Calu3 (cell line): ENCODE measurements around the gene FLYWCH2. TPM values are rescaled to one million over a fixed set of nuclear protein-coding genes. Genes with fewer than 3 reads are reported as not detected.

Experiments used
- BruUV-seq: library from RNA; stranded (reverse); fragments of 400-500 nt; replicated peaks from 2 replicates; lab custom pipeline; 2021; lab: Mats Ljungman, UMichigan
- CTCF ChIA-PET: fragments of 300-600 bp; sonication (Branson Sonifier 250); formaldehyde crosslinking; loops from one replicate; lab custom pipeline; 2022; ENCODE audit warnings: antibody characterized with exemption; lab: Charles Lee
- DNase-seq: peaks from one replicate; pipeline ENCODE4 v3.0.0; 2022
- H3K27ac Mint-ChIP-seq: one replicate; pipeline ENCODE4 v1.8.0; 2022; ENCODE audit warnings: mixed read lengths; ENCODE audit not compliant: unreplicated experiment
- H3K27me3 Mint-ChIP-seq: one replicate; pipeline ENCODE4 v1.8.0; 2022; ENCODE audit warnings: mixed read lengths; ENCODE audit not compliant: unreplicated experiment
- H3K36me3 Mint-ChIP-seq: one replicate; pipeline ENCODE4 v1.8.0; 2022; ENCODE audit warnings: mild to moderate bottlenecking, moderate library complexity, mixed read lengths; ENCODE audit not compliant: insufficient read depth, unreplicated experiment
- H3K4me1 Mint-ChIP-seq: one replicate; pipeline ENCODE4 v1.8.0; 2022; ENCODE audit warnings: mild to moderate bottlenecking, low read depth, mixed read lengths; ENCODE audit not compliant: unreplicated experiment
- H3K4me3 Mint-ChIP-seq: one replicate; pipeline ENCODE4 v1.8.0; 2022; ENCODE audit warnings: mild to moderate bottlenecking, low read depth, moderate library complexity, mixed read lengths; ENCODE audit not compliant: unreplicated experiment
- H3K9me3 Mint-ChIP-seq: one replicate; pipeline ENCODE4 v1.8.0; 2022; ENCODE audit warnings: low read depth, mixed read lengths; ENCODE audit not compliant: unreplicated experiment
- intact Hi-C: fragments of 100-400 bp; cut with micrococcal nuclease; formaldehyde crosslinking; loops from one replicate; pipeline ENCODE4 v1.10.0; 2022; ENCODE audit not compliant: unreplicated experiment
- total RNA-seq: library from RNA; stranded (reverse); gene quantifications from 2 replicates; pipeline ENCODE4 v1.2.3, GENCODE V29; 2022
- TF ChIP-seq, protein P1 (sequence below): fragments of 200-600 bp; IDR thresholded peaks from one replicate; pipeline ENCODE4 v1.8.0; 2022; ENCODE audit warnings: antibody characterized with exemption; ENCODE audit not compliant: unreplicated experiment

FLYWCH2 gene
- total RNA-seq, 1 experiment from 2014 or later: 13.0 TPM

DNA sequence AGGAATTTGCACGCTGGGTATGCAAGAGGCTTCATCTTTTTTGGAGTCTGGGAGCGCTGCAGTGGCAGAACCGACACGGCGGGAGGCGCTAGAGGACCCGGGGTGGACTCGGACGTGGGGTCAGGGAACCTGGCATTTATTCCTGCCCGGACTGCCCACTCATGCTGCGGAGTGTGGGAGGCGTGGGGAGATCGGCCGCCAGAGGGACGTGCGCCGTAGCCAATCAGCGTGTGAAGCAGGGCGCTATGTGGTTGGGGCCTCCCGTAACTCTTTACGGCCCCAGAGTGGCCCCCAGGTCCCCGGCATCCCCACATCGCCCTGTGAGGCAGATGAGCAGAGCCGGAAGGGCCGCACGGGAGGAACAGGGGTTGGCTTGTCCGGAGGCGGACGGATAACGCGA, 11.2 kb downstream of the FLYWCH2 start:
- Mint-ChIP-seq H3K36me3 (no peaks in the 10 kb centered on the region), H3K27ac (no peak overlapping the region), H3K9me3 (no peaks in the 10 kb centered on the region), H3K4me3 (no peak overlapping the region), H3K27me3 (no peaks in the 10 kb centered on the region), H3K4me1 (no peaks in the 10 kb centered on the region)
- intact Hi-C loops: no loop called here
- TF ChIP-seq, protein P1, sequence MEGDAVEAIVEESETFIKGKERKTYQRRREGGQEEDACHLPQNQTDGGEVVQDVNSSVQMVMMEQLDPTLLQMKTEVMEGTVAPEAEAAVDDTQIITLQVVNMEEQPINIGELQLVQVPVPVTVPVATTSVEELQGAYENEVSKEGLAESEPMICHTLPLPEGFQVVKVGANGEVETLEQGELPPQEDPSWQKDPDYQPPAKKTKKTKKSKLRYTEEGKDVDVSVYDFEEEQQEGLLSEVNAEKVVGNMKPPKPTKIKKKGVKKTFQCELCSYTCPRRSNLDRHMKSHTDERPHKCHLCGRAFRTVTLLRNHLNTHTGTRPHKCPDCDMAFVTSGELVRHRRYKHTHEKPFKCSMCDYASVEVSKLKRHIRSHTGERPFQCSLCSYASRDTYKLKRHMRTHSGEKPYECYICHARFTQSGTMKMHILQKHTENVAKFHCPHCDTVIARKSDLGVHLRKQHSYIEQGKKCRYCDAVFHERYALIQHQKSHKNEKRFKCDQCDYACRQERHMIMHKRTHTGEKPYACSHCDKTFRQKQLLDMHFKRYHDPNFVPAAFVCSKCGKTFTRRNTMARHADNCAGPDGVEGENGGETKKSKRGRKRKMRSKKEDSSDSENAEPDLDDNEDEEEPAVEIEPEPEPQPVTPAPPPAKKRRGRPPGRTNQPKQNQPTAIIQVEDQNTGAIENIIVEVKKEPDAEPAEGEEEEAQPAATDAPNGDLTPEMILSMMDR: peak; percentile 33
- BruUV-seq: no TSS peak
- CTCF ChIA-PET: no interaction called here
- no peak for DNase-seq

DNA sequence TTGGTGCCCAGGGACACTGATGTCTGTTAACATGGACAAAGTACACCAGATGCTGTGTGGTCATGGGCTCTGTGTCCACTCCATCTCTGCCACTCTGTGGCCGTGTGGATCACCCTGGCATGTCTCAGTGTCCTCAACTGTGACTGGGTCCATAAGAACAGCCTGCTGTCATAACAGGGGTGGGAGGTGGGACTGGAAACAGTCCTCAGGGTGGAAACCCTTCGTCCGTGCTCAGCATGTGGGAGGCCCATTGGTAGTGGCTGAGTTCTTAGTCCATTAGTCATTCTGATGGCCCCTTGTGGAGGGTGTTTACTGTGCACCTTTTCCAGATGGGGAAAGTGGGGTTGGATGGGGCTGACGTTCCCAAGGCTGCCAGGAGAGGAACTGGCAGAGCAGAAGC, 12.8 kb downstream of the FLYWCH2 start:
- TF ChIP-seq, protein P1: no peak
- BruUV-seq: no TSS peak
- intact Hi-C loops: no loop called here

DNA sequence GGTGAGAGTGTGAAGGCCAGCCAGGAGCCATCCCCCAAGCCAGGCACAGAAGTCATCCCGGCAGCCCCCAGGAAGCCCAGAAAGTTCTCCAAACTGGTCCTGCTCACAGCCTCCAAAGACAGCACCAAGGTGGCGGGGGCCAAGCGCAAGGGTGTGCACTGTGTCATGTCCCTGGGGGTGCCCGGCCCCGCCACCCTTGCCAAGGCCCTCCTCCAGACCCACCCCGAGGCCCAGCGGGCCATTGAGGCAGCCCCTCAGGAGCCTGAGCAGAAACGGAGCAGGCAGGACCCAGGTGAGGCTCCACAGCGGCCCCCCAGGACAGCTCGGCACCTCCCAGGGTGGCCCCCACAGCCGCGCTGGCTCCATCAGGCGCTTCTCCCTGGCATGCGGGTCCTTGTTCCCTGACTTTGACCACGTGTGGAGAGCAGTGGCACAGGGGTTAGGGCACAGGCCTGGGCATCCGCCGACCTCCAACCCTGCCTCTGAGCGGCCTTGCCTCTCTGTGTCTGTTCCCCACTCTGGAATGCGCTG, 13.5 kb downstream of the FLYWCH2 start:
- CTCF ChIA-PET: interaction anchor here (0.6 kb wide), 1 partner anchor 183 kb away, joined by 4 read pairs; no protein-coding TSS in a partner anchor
- Mint-ChIP-seq H3K36me3 (no peaks in the 10 kb centered on the region), H3K9me3 (no peaks in the 10 kb centered on the region)

More for the DNA sequence above, 12.8 kb downstream of the FLYWCH2 start:
- H3K27ac Mint-ChIP-seq: no peak overlapping the region
- CTCF ChIA-PET: no interaction called here
- no peaks in the 10 kb centered on the region for H3K9me3 Mint-ChIP-seq
- no peaks in the 10 kb centered on the region for H3K36me3 Mint-ChIP-seq
- H3K4me1 Mint-ChIP-seq: no peaks in the 10 kb centered on the region
- no peak overlapping the region for H3K4me3 Mint-ChIP-seq
- no peaks in the 10 kb centered on the region for H3K27me3 Mint-ChIP-seq
- no peak for DNase-seq

DNA sequence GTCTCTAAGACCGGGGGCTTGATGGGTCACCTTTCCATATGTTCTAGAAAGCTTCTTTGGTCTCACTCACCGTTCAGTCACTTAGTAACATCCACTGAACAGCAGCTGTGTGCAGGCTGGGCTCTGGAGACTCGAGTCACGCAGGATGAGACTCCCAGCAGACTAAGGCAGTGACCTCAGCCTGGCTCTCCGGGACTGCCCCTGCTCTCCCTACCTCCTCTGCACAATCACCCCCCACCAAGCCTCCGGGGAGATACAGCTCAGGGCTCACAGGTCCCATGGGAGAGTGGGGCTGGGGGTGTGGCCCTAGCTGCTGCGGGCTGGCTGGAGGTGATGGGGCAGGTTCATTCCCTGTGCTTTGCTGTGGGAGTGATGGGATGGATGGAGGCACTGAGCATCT, 14.1 kb downstream of the FLYWCH2 start:
- no TSS peak for BruUV-seq
- CTCF ChIA-PET: interaction anchor here (0.6 kb wide), 1 partner anchor 184 kb away, joined by 4 read pairs; no protein-coding TSS in a partner anchor
- TF ChIP-seq, protein P1: no peak
- no peak overlapping the region for H3K4me3 Mint-ChIP-seq
- H3K27ac Mint-ChIP-seq: no peak overlapping the region
- no peaks in the 10 kb centered on the region for H3K27me3 Mint-ChIP-seq
- no peaks in the 10 kb centered on the region for H3K4me1 Mint-ChIP-seq
- DNase-seq: no peak
- no peaks in the 10 kb centered on the region for H3K36me3 Mint-ChIP-seq
- H3K9me3 Mint-ChIP-seq: no peaks in the 10 kb centered on the region
- intact Hi-C loops: no loop called here

More for the DNA sequence above, 13.5 kb downstream of the FLYWCH2 start:
- no TSS peak for BruUV-seq
- Mint-ChIP-seq H3K4me3 (no peak overlapping the region), H3K4me1 (no peaks in the 10 kb centered on the region), H3K27me3 (no peaks in the 10 kb centered on the region), H3K27ac (no peak overlapping the region)
- TF ChIP-seq, protein P1: no peak
- DNase-seq: no peak
- intact Hi-C loops: no loop called here
